Keratinocyte (primary cell): ENCODE results near the gene TSPAN18. TPM values are rescaled to one million over a fixed set of nuclear protein-coding genes. Genes with fewer than 3 reads are reported as not detected.

Source experiments
- DNase-seq: peaks from one replicate; pipeline ENCODE4 v3.0.0-alpha.2; 2011; ENCODE audit warnings: low read depth, missing footprints, low spot score
- FAIRE-seq: peaks from 2 replicates; lab custom pipeline; 2011; peaks lifted over from hg19 to GRCh38; lab: Jason Lieb, UNC
- H2AFZ ChIP-seq: 2 replicates; pipeline ENCODE4 v1.6.0; 2012; ENCODE audit warnings: low read length, control low read depth, inconsistent platforms; ENCODE audit not compliant: control insufficient read depth
- H3K27ac ChIP-seq: 2 replicates; pipeline ENCODE4 v1.5.1; 2011; ENCODE audit warnings: low read length; ENCODE audit not compliant: control insufficient read depth, insufficient read depth
- H3K27me3 ChIP-seq: 3 replicates; pipeline ENCODE4 v1.6.0; 2011; ENCODE audit warnings: low read length; ENCODE audit not compliant: control insufficient read depth, insufficient read depth; ENCODE audit errors: extremely low read depth
- H3K36me3 ChIP-seq, 2 experiments: 2 replicates in 1 of 2; 3 replicates in 1 of 2; pipeline ENCODE4 v1.5.1; 2011; ENCODE audit warnings: low read length in 2 of 2, mild to moderate bottlenecking in 1 of 2; ENCODE audit not compliant: control insufficient read depth in 2 of 2, insufficient read depth in 2 of 2; ENCODE audit errors: extremely low read depth in 1 of 2
- H3K4me1 ChIP-seq: 3 replicates; pipeline ENCODE4 v1.5.1; 2011; ENCODE audit warnings: low read length; ENCODE audit not compliant: control insufficient read depth, insufficient read depth; ENCODE audit errors: extremely low read depth
- H3K4me2 ChIP-seq: 3 replicates; pipeline ENCODE4 v1.6.0; 2011; ENCODE audit warnings: low read depth, low read length; ENCODE audit not compliant: control insufficient read depth, insufficient read depth; ENCODE audit errors: extremely low read depth
- H3K4me3 ChIP-seq, 3 experiments: fragments of 200-600 bp in 1 of 3; sonication (generic) in 1 of 3; 2 replicates in 2 of 3; 3 replicates in 1 of 3; pipeline ENCODE4 v1.5.1; 2011 to 2016; ENCODE audit warnings: low read length in 3 of 3, mild to moderate bottlenecking in 3 of 3, control low read depth in 2 of 3, inconsistent platforms in 1 of 3, low read depth in 1 of 3, mixed read lengths in 1 of 3, mixed run types in 1 of 3, moderate library complexity in 1 of 3; ENCODE audit not compliant: control insufficient read depth in 2 of 3, insufficient read depth in 2 of 3; ENCODE audit errors: extremely low read depth in 1 of 3
- H3K79me2 ChIP-seq: 2 replicates; pipeline ENCODE4 v1.6.0; 2012; ENCODE audit warnings: low read length; ENCODE audit not compliant: control insufficient read depth, insufficient read depth
- H3K9ac ChIP-seq: 3 replicates; pipeline ENCODE4 v1.6.0; 2011; ENCODE audit warnings: low read length; ENCODE audit not compliant: control insufficient read depth, insufficient read depth; ENCODE audit errors: extremely low read depth
- H3K9me1 ChIP-seq: 3 replicates; pipeline ENCODE4 v1.6.0; 2011; ENCODE audit warnings: low read length; ENCODE audit not compliant: control insufficient read depth, insufficient read depth; ENCODE audit errors: extremely low read depth
- H3K9me3 ChIP-seq: 2 replicates; pipeline ENCODE4 v1.5.1; 2012; ENCODE audit warnings: low read depth, low read length; ENCODE audit not compliant: control insufficient read depth
- H4K20me1 ChIP-seq: 3 replicates; pipeline ENCODE4 v1.6.0; 2011; ENCODE audit warnings: low read length; ENCODE audit not compliant: control insufficient read depth, insufficient read depth; ENCODE audit errors: extremely low read depth
- EZH2 ChIP-seq: IDR thresholded peaks from one replicate; pipeline ENCODE4 v1.6.1; 2012; ENCODE audit warnings: inconsistent platforms, mild to moderate bottlenecking, low read length, moderate library complexity
- dilution Hi-C: fragments of 300-500 bp; cut with MboI; formaldehyde crosslinking; loops from one replicate; pipeline ENCODE4 v1.7.0; 2020; ENCODE audit warnings: low sequenced_read_pairs; ENCODE audit not compliant: extremely low pct_ligation_motif_present
- polyA plus RNA-seq, 5 experiments: library from polyadenylated mRNA; depleted of rRNA in 3 of 5; stranded (reverse) in 3 of 5; stranded (forward) in 1 of 5; unstranded in 1 of 5; fragments of >200 nt; gene quantifications; 1 replicate in 1 of 5; 2 replicates in 3 of 5; 3 replicates in 1 of 5; pipeline versions ENCODE4 v1.2.1 to v1.2.3, GENCODE V29; 2011 to 2012; ENCODE audit warnings: missing spikeins in 2 of 5, low read depth in 1 of 5, low replicate concordance in 1 of 5
- TF ChIP-seq, protein P1 (sequence below), 3 experiments: IDR thresholded peaks in 1 of 3; conservative IDR thresholded peaks in 1 of 3; optimal IDR thresholded peaks in 1 of 3; 2 replicates in 2 of 3; 3 replicates in 1 of 3; pipeline versions ENCODE3 to v1.5.1; 2011; ENCODE audit warnings: low read length in 3 of 3, mild to moderate bottlenecking in 3 of 3, moderate library complexity in 2 of 3, control low read depth in 1 of 3, inconsistent platforms in 1 of 3; ENCODE audit not compliant: insufficient read depth in 2 of 3; ENCODE audit errors: extremely low read depth in 1 of 3

TSPAN18 gene
- polyA plus RNA-seq, 1 donor (not counting 4 experiments of a cell fraction or from before 2014, with no cell fraction given) = not detected

DNA sequence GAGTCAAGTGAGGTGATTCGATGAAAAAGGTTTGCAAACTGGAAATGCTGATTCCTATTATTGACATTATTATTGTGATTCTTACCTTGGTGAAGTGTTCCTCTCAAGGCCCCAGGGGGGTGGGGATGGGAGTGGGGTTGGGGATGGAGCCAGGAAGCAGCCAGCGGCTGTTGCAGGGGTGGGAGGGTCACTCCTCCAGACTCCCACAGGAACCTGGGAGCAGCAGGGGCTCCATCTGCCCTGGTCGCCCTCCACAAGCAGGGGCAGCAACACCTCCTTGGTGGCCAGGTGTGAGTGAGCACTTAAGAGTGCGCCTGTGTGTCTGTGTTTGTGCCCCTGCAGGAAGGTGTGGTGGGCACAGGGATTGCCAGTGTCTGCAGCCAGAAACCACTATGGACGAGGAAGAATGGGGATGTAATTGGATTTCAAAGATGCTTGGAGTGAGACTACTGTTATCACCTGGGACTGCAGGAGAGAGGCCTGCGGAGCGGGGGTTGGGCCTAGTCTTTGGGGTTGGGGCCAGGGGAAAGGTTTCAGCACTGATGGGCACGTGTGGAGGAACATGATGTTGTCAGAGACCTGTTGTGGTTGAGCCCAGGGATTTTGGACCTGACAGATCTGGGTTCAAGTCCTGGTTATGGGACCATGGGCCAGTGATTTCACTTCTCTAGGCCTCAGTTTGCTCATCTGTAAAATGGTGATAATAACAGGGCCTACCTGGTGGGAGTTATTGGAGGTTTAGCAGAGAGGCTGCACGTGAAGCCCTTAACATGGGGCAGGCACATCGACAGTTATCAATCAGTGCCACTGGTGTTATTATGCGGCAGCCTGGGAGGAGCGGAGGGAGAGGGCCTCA, 227.5 kb downstream of the TSPAN18 start:
- Histone ChIP-seq H3K4me3 (no peak overlapping the region), H3K27me3 (peaks cover 2% of the 10 kb centered on the region), H3K9me3 (no peaks in the 10 kb centered on the region), H4K20me1 (no peaks in the 10 kb centered on the region), H3K4me2 (no peak overlapping the region), H3K27ac (no peak overlapping the region), H3K36me3 (no peaks in the 10 kb centered on the region), H3K9ac (no peak overlapping the region), H3K4me1 (peaks cover 15% of the 10 kb centered on the region), H2AFZ (no peak overlapping the region), H3K79me2 (no peaks in the 10 kb centered on the region), H3K9me1 (no peaks in the 10 kb centered on the region)
- no peak for TF ChIP-seq EZH2
- TF ChIP-seq, protein P1, sequence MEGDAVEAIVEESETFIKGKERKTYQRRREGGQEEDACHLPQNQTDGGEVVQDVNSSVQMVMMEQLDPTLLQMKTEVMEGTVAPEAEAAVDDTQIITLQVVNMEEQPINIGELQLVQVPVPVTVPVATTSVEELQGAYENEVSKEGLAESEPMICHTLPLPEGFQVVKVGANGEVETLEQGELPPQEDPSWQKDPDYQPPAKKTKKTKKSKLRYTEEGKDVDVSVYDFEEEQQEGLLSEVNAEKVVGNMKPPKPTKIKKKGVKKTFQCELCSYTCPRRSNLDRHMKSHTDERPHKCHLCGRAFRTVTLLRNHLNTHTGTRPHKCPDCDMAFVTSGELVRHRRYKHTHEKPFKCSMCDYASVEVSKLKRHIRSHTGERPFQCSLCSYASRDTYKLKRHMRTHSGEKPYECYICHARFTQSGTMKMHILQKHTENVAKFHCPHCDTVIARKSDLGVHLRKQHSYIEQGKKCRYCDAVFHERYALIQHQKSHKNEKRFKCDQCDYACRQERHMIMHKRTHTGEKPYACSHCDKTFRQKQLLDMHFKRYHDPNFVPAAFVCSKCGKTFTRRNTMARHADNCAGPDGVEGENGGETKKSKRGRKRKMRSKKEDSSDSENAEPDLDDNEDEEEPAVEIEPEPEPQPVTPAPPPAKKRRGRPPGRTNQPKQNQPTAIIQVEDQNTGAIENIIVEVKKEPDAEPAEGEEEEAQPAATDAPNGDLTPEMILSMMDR (optimal IDR thresholded peaks at IDR 0.05 in 1 of 3, IDR thresholded peaks at IDR 0.05 in 1 of 3, conservative IDR thresholded peaks at IDR 0.05 in 1 of 3; ENCODE audit: extremely low read depth in 1 of 3, insufficient read depth in 2 of 3, low read length in 3 of 3) = no peak
- no peak for DNase-seq
- no peak for FAIRE-seq
- dilution Hi-C loops = no loop called here

DNA sequence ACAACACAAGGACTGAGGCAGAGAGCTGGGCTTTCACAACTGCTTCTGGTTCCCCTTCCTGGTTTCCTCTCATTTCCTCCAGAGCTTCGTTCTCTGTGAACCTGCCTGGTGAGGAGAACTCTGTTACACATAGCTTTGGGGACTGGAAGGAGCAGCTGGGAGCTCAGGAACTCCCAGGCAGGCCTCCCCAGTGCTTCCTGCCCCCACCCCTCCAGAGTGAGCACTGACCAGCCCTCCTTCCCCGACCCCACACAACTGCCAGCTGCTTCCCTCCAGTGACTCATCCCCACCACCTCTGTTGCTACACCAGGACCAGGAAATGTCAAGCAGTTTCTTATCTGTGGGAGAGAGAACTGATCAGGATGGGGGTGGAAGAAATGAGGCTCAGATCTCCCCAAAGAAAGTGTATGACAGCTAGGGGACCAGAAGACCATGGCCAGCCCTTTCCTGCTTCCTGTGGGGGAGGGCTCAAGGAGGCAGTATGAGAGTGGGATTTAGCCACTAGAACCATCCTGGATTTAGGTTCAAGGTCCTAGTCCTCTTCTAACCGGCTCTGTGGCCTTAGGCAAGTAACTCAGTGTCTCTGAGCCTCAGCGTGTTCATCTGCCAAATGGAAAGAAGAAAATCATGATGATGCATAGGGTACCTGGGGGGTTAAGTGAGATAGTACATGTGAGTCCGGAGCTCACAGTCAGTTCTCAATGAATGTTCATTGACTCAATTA, 228.4 kb downstream of the TSPAN18 start:
- Histone ChIP-seq H3K4me3 (no peak overlapping the region), H2AFZ (no peak overlapping the region), H3K9me1 (no peaks in the 10 kb centered on the region), H3K9ac (no peak overlapping the region), H3K27ac (no peak overlapping the region), H4K20me1 (no peaks in the 10 kb centered on the region), H3K36me3 (no peaks in the 10 kb centered on the region), H3K27me3 (peaks cover 7% of the 10 kb centered on the region), H3K79me2 (no peaks in the 10 kb centered on the region), H3K9me3 (no peaks in the 10 kb centered on the region), H3K4me2 (peak overlapping the region; percentile 37), H3K4me1 (peaks cover 15% of the 10 kb centered on the region)
- dilution Hi-C loops = no loop called here
- no peak for DNase-seq
- TF ChIP-seq, protein P1 (optimal IDR thresholded peaks at IDR 0.05 in 1 of 3, IDR thresholded peaks at IDR 0.05 in 1 of 3, conservative IDR thresholded peaks at IDR 0.05 in 1 of 3; ENCODE audit: extremely low read depth in 1 of 3, insufficient read depth in 2 of 3, low read length in 3 of 3) = no peak
- TF ChIP-seq EZH2 = no peak
- peak; percentile 75 for FAIRE-seq
